BLaER1 (cell line): ENCODE results near the gene SFT2D1.
A peak's percentile ranks its signal among the peaks of the same experiment; 100 is the strongest.
"Not testable (repeated sequence)": the region's sequence is repeated elsewhere in the genome, so short reads cannot be mapped to it uniquely, and the experiment has no call there.

Experiments used
- H3K27ac ChIP-seq: shearing (Covaris generic); formaldehyde crosslinking; 2 replicates; pipeline ENCODE4 v1.8.1; 2022
- H3K27me3 ChIP-seq: shearing (Covaris generic); formaldehyde crosslinking; 2 replicates; pipeline ENCODE4 v1.8.1; 2022
- H3K36me3 ChIP-seq: shearing (Covaris generic); formaldehyde crosslinking; 2 replicates; pipeline ENCODE4 v1.8.1; 2022
- H3K4me1 ChIP-seq: shearing (Covaris generic); formaldehyde crosslinking; 2 replicates; pipeline ENCODE4 v1.8.1; 2022
- H3K4me2 ChIP-seq: shearing (Covaris generic); formaldehyde crosslinking; 2 replicates; pipeline ENCODE4 v1.8.1; 2022
- H3K4me3 ChIP-seq: shearing (Covaris generic); formaldehyde crosslinking; 2 replicates; pipeline ENCODE4 v1.8.1; 2022
- H3K9ac ChIP-seq: shearing (Covaris generic); formaldehyde crosslinking; 2 replicates; pipeline ENCODE4 v1.8.1; 2022
- H3K9me3 ChIP-seq: shearing (Covaris generic); formaldehyde crosslinking; 2 replicates; pipeline ENCODE4 v1.8.1; 2022
- H4K20me1 ChIP-seq: shearing (Covaris generic); formaldehyde crosslinking; 2 replicates; pipeline ENCODE4 v1.8.1; 2022
- Cebpa-rat ChIP-seq: shearing (Covaris generic); IDR thresholded peaks from 2 replicates; pipeline ENCODE4 v1.8.1; 2022

Gene SFT2D1

DNA sequence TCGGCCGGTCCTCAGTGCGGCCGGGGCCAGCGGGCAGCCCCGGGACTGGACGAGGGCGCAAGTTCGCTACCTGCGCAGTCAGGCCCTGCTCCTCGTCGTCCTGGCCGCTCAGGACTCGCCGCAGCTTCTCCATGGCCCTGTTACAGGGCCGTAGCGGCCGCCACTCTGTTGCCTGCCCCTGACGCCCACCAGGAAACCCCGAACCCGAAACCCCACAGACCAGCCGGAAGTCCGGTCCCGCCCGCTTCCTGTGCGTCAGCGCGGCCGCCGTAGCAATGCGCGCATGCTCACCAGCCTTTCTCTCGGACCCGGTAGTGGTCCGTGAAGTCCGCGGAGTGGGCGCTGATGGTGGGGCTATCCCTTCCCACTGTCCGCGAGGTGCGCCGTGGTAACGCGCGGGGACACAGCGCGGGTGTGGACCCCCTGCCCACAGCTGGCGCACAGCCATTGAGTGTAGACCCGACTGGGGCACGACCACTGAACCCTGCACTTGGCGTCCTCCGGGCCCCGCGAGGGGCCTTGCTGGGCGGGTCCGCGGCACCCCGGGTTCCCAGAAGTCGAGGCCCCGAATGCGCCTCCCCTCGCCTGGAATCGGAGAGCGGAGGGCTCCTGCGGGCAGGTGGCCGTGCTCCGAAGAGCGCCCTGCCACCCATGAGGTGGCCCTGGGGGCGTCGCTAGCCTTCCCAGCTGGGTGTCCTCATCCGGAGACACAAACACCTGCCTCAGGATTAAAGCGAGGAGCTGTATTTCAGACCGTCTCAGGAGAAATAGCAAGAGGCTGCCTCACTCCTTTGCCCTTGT is at the start of gene SFT2D1:
SFT2D1 (minus strand) TSS at position 197 of the 801 bp plus-strand sequence; CDS start at position 133, 64 bp downstream.
- Histone ChIP-seq H3K27ac (peak within 1 kb of the TSS; percentile 98), H3K36me3 (peaks cover 24% of the 10 kb centered on the region), H3K4me3 (peak within 1 kb of the TSS; percentile 88), H3K9ac (peak within 1 kb of the TSS; percentile 97), H3K4me2 (peak within 1 kb of the TSS; percentile 87), H3K4me1 (peaks cover 53% of the 10 kb centered on the region), H3K27me3 (no peaks in the 10 kb centered on the region), H4K20me1 (peaks cover 39% of the 10 kb centered on the region), H3K9me3 (no peaks in the 10 kb centered on the region)
- no peak for TF ChIP-seq Cebpa-rat

DNA sequence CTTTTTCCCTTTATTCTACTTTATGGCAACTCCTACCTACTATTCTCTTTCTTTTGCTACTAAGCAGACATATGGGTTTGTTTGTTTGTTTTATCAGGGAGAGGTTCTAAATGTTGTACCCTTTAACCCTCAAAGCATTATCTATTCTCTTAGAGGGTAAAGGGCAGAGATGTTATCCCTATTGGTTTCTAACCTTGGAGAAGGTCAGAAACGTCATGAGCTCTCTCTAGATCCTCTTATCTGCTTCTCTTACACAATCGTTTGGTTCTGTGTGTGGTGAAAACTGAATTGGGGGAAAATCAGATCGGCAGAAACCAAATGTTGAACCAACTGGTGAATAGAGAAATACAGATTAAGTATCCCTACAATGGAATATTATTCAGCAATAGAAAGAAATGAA is 46.8 kb upstream of the SFT2D1 start:
- Histone ChIP-seq H3K27me3 (no peaks in the 10 kb centered on the region), H3K9me3 (no peaks in the 10 kb centered on the region), H4K20me1 (no peaks in the 10 kb centered on the region), H3K4me1 (peaks cover 12% of the 10 kb centered on the region), H3K4me2 (no peak overlapping the region), H3K36me3 (no peaks in the 10 kb centered on the region), H3K27ac (no peak overlapping the region), H3K4me3 (no peak overlapping the region), H3K9ac (no peak overlapping the region)
- TF ChIP-seq Cebpa-rat, result no peak

DNA sequence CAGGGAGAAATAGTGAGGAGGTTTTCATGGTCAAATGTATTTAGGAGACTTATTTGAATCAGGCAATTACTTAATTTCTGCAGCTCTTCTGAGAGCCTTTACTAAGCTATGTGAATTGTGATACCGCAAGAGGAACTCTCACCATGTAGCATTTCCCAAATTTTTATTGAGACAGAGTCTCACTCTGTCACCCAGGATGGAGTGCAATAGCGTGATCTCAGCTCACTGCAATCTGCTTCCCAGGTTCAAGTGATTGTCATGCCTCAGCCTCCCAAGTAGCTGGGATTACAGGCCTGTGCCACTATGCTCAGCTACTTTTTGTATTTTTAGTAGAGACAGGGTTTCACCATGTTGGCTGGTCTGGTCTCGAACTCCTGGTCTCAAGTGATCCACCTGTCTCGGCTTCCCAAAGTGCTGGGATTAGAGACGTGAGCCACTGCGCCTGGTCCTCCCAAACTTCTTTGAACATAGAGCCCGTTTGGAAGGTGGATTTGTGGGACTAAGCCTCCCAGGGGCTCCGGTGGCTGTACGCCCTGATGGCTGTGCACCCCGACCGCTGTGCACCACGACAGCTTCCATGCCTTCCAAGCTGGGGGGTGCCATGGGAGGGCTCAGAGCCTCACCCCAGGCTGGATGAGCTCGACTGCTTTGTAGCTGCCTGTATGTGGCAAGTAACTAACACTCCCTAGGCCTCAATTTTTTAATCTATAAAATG is 46.1 kb upstream of the SFT2D1 start:
- Histone ChIP-seq H3K9me3 (no peaks in the 10 kb centered on the region), H3K4me3 (no peak overlapping the region), H3K4me2 (no peak overlapping the region), H3K27ac (no peak overlapping the region), H3K27me3 (no peaks in the 10 kb centered on the region), H3K9ac (no peak overlapping the region), H4K20me1 (no peaks in the 10 kb centered on the region), H3K4me1 (peaks cover 15% of the 10 kb centered on the region), H3K36me3 (no peaks in the 10 kb centered on the region)
- no peak for TF ChIP-seq Cebpa-rat

DNA sequence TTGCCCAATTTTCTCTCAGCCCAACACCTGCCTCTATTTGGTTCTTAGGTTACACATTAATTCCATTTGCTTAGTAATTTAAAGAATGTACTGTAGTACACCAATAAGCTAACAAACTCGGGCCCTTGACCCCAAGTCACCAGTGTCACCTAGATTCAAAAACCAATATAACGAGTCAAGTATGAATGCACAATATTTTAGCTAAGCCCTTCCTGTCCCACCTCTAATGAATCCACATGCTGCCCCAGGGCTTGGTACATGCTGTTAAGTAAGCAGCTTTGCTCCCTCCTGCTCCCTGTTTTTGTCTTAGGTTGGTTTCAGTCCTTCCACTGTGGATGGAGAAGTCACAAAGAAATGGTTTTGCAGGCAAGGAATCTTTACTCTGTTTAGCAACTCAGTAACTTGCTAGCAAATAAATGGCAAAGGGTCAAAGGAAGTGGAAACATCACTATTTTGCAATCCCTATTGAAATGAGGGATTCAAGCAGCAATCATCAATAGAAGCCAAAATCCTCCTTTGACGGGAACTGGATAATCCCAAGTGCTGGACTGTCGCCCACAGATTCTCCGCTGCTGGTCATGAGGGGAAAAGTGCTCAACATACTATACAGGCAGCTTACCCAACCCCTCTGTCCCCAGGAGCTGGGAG is 45.4 kb upstream of the SFT2D1 start:
- Histone ChIP-seq H3K4me1 (peaks cover 15% of the 10 kb centered on the region), H3K27me3 (no peaks in the 10 kb centered on the region), H4K20me1 (no peaks in the 10 kb centered on the region), H3K27ac (no peak overlapping the region), H3K9ac (no peak overlapping the region), H3K4me3 (no peak overlapping the region), H3K9me3 (no peaks in the 10 kb centered on the region), H3K36me3 (no peaks in the 10 kb centered on the region), H3K4me2 (no peak overlapping the region)
- no peak for TF ChIP-seq Cebpa-rat

DNA sequence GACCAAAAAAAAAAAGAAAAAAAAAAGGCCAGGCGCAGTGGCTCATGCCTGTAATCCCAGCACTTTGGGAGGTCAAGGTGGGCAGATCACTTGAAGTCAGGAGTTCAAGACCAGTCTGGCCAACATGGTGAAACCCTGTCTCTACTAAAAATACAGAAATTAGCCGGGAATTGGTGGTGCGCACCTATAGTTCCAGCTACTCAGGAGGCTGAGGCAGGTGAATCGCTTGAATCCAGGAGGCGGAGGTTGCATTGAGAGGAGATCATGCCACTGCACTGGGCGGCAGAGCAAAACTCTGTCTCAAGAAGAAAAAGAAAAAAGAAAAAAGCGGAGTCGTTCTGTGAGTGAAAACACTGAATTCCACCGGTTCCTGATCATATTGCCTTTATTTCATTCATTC is 44.8 kb upstream of the SFT2D1 start:
- not testable (repeated sequence) for H3K9ac ChIP-seq, H4K20me1 ChIP-seq, H3K27ac ChIP-seq, H3K36me3 ChIP-seq, H3K4me2 ChIP-seq, H3K4me3 ChIP-seq, H3K9me3 ChIP-seq, H3K27me3 ChIP-seq
- H3K4me1 ChIP-seq, result peaks cover 16% of the 10 kb centered on the region

DNA sequence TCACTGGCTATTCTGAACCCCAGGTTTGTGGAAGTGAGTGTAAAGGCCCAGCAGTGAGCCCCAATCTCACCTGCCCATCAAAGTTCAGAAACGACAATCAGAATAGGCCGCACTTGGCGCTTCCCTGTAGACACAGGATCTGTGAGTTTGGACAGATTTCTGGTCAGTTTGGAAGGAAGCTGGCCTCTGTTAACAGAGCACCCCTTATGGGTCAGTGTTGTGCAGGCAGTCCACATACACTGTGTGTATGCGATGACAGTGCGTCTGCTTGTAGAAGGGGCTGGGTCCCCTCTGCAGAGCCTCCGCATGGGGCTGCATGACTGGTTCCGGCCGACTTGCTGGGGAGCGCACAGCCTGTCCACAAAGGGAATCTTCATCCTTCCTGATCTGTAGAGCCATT is 43.8 kb upstream of the SFT2D1 start:
- H3K27me3 ChIP-seq, result peaks cover 5% of the 10 kb centered on the region; the same call in 1 of the 2 replicates
- peaks cover 25% of the 10 kb centered on the region for H3K4me1 ChIP-seq
- H3K9me3 ChIP-seq, result no peaks in the 10 kb centered on the region
- H3K9ac ChIP-seq, result no peak overlapping the region
- no peaks in the 10 kb centered on the region for H3K36me3 ChIP-seq
- no peak overlapping the region for H3K4me3 ChIP-seq
- no peak overlapping the region for H3K4me2 ChIP-seq
- no peak for TF ChIP-seq Cebpa-rat
- H4K20me1 ChIP-seq, result peaks cover 6% of the 10 kb centered on the region; the same call in 1 of the 2 replicates
- no peak overlapping the region for H3K27ac ChIP-seq

DNA sequence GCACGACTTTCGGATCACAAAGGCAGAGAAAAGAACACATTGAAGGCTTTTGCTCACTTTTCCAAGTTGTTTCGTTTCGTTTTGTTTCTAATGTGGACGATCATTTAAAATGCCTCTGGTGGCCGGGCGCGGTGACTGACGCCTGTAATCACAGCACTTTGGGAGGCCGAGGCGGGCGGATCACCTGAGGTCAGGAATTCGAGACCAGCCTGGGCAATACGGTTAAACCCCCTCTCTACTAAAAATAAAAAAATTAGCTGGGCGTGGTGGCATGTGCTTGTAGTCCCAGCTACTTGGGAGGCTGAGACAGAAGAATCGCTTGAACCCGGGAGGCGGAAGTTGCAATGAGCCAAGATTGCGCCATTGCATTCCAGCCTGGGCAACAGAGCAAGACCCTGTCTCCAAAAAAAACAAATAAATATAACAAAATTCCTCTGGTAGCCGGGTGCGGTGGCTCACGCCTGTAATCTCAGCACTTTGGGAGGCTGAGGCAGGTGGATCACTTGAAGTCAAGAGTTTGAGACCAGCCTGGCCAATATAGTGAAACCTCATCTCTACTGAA is 41.5 kb upstream of the SFT2D1 start:
- H3K27me3 ChIP-seq, H3K36me3 ChIP-seq, H3K9me3 ChIP-seq, H4K20me1 ChIP-seq: not testable (repeated sequence)
- peak overlapping the region; percentile 98 for H3K4me2 ChIP-seq
- TF ChIP-seq Cebpa-rat, result peak; percentile 58
- peak overlapping the region; percentile 82 for H3K27ac ChIP-seq
- H3K9ac ChIP-seq, result peak overlapping the region; percentile 85
- H3K4me1 ChIP-seq, result peaks cover 28% of the 10 kb centered on the region
- peak overlapping the region; percentile 96 for H3K4me3 ChIP-seq

DNA sequence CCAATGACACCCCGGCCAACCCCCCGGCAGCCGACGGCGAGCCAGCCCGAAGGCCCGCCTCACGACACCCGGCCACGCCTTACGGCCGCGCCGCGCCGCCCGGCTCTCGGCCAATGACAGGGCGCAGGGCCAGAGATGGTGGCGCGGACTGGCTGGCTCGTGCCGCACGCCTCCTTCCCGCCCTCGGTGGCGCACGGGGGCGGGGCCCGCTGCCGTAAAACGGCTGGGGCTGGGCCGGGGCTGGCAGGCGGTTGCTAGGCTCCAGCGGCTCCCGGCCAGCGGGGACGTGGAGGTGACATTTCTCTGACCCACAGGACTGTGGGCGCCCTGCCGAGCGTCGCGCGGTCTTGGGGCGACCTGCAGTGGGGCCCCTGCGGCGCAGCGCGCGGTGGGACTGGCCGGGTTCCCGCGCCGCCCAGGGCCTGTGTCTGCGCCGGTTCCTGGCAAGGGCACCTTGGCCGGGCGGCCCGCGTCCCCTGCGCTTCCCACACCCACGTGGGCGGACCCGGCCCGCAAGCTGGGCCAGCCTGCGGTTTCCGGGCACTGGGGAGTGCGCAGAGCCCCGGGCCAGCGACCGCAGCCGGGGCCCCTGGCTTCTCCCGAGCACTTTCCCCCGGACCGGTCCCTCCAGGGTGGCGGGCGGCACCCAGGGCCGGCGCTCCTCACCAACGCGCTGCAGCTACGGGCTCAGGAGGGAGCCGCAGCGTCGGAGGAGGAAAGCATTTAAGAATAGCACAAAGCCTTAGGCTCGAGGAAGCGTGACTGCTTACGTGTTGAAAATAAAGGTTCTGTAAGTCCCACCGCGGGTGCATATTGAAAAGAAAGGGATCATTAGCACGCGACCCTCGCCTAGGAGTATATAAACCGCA is 40.8 kb upstream of the SFT2D1 start, which contains the start of gene MPC1:
MPC1 (minus strand) TSS at position 8 of the 869 bp plus-strand sequence. CDS start 64 bp downstream, outside the sequence.
- Histone ChIP-seq H3K27me3 (peaks cover 5% of the 10 kb centered on the region; the same call in 1 of the 2 replicates), H3K27ac (peak within 1 kb of the TSS; percentile 82)

More for the DNA sequence above, 40.8 kb upstream of the SFT2D1 start, which contains the start of gene MPC1:
- Histone ChIP-seq H3K4me1 (peaks cover 28% of the 10 kb centered on the region), H3K4me3 (peak within 1 kb of the TSS; percentile 96), H3K36me3 (no peaks in the 10 kb centered on the region), H3K9ac (peak within 1 kb of the TSS; percentile 85), H3K9me3 (no peaks in the 10 kb centered on the region), H3K4me2 (peak within 1 kb of the TSS; percentile 98), H4K20me1 (peaks cover 6% of the 10 kb centered on the region; the same call in 1 of the 2 replicates)
- no peak for TF ChIP-seq Cebpa-rat
